HCT116 (cell line): ENCODE data around the gene C2. TPM values are rescaled to one million over a fixed set of nuclear protein-coding genes. Genes with fewer than 3 reads are reported as not detected.

Experiments
- ATAC-seq: fragments of 200-7000 bp; cut with Tn5 transposase; 2 replicates; pipeline ENCODE4 v1.9.1; 2020; ENCODE audit warnings: mild to moderate bottlenecking, moderate library complexity
- BruUV-seq: library from RNA; stranded (reverse); fragments of 400-500 nt; replicated peaks from 2 replicates; lab custom pipeline; 2021; lab: Mats Ljungman, UMichigan
- CTCF ChIA-PET: fragments of 300-600 bp; sonication (Branson Sonifier 250); formaldehyde crosslinking; loops from one replicate; lab custom pipeline; 2021; ENCODE audit warnings: antibody characterized with exemption; lab: Charles Lee
- POLR2A ChIA-PET: fragments of 300-600, 350-600 bp; sonication (Branson Sonifier 250); formaldehyde crosslinking; loops from one replicate; lab custom pipeline; 2021; ENCODE audit warnings: antibody characterized with exemption; lab: Charles Lee
- RAD21 ChIA-PET, 2 experiments: fragments of 300-600 bp; sonication (Branson Sonifier 250); formaldehyde crosslinking; loops; one replicate each; lab custom pipeline; 2023; ENCODE audit warnings: low total read pairs in 2 of 2; ENCODE audit not compliant: uncharacterized antibody in 2 of 2, unreplicated experiment in 2 of 2, low non-redundant PET in 1 of 2; lab: Charles Lee
- DNase-seq: peaks from one replicate; pipeline ENCODE4 v3.0.0-alpha.2; 2010; ENCODE audit warnings: low read depth, low spot score
- H2AFZ ChIP-seq: fragments of 200-600 bp; shearing (Covaris generic), sonication (generic); 2 replicates; pipeline ENCODE4 v1.6.1; 2017; ENCODE audit warnings: low read depth, mixed run types, mixed read lengths, antibody characterized with exemption, low read length; ENCODE audit not compliant: poor library complexity, severe bottlenecking
- H3K27ac ChIP-seq: 2 replicates; pipeline ENCODE4 v1.5.1; 2012; ENCODE audit warnings: low read depth, low read length
- H3K27me3 ChIP-seq: fragments of 200-600 bp; sonication (generic); 2 replicates; pipeline ENCODE4 v1.6.1; 2016; ENCODE audit warnings: mixed run types, low read length, mixed read lengths; ENCODE audit not compliant: insufficient read depth
- H3K36me3 ChIP-seq, 2 experiments: fragments of 200-500 bp in 1 of 2; fragments of 200-600 bp in 1 of 2; sonication (Bioruptor generic) in 1 of 2; sonication (generic) in 1 of 2; 2 replicates each; pipeline versions ENCODE4 v1.5.1 to v1.6.1; 2014 to 2016; ENCODE audit warnings: low read length in 2 of 2, inconsistent platforms in 1 of 2, mixed read lengths in 1 of 2, mixed run types in 1 of 2; ENCODE audit not compliant: insufficient read depth in 2 of 2, control insufficient read depth in 1 of 2
- H3K4me1 ChIP-seq, 2 experiments: fragments of 200-600 bp in 1 of 2; sonication (generic) in 1 of 2; 2 replicates each; pipeline versions ENCODE4 v1.5.1 to v1.6.1; 2012 to 2017; ENCODE audit warnings: low read length in 2 of 2, inconsistent platforms in 1 of 2, mild to moderate bottlenecking in 1 of 2, mixed read lengths in 1 of 2, mixed run types in 1 of 2, moderate library complexity in 1 of 2; ENCODE audit not compliant: insufficient read depth in 2 of 2, control insufficient read depth in 1 of 2
- H3K4me2 ChIP-seq: fragments of 200-600 bp; sonication (generic); 2 replicates; pipeline ENCODE4 v1.6.1; 2017; ENCODE audit warnings: mixed run types, low read length, mixed read lengths
- H3K4me3 ChIP-seq, 2 experiments: fragments of 200-600 bp in 1 of 2; sonication (generic) in 1 of 2; replicated peaks in 1 of 2; 2 replicates each; pipeline ENCODE4 v1.5.1; 2011 to 2016; ENCODE audit warnings: low read length in 2 of 2, control low read depth in 1 of 2, low read depth in 1 of 2, mild to moderate bottlenecking in 1 of 2, mixed read lengths in 1 of 2, mixed run types in 1 of 2
- H3K79me2 ChIP-seq: fragments of 200-600 bp; sonication (generic); 2 replicates; pipeline ENCODE4 v1.6.1; 2017; ENCODE audit warnings: mild to moderate bottlenecking, mixed run types, low read length, moderate library complexity, mixed read lengths; ENCODE audit not compliant: insufficient read depth
- H3K9ac ChIP-seq: fragments of 200-600 bp; sonication (generic); 2 replicates; pipeline ENCODE4 v1.6.1; 2016; ENCODE audit warnings: low read length, mixed read lengths
- H3K9me2 ChIP-seq: fragments of 200-600 bp; sonication (generic), shearing (Covaris generic); 2 replicates; pipeline ENCODE4 v1.6.1; 2017; ENCODE audit warnings: mixed run types, mild to moderate bottlenecking, moderate library complexity; ENCODE audit not compliant: insufficient read depth
- H3K9me3 ChIP-seq, 2 experiments: fragments of 200-500 bp in 1 of 2; fragments of 200-600 bp in 1 of 2; sonication (Bioruptor generic) in 1 of 2; sonication (generic) in 1 of 2; 2 replicates each; pipeline ENCODE4 v1.6.1; 2014 to 2017; ENCODE audit warnings: low read length in 2 of 2, mixed read lengths in 2 of 2, inconsistent platforms in 1 of 2, low read depth in 1 of 2, mild to moderate bottlenecking in 1 of 2, mixed run types in 1 of 2, moderate library complexity in 1 of 2; ENCODE audit not compliant: control insufficient read depth in 1 of 2, insufficient read depth in 1 of 2
- H4K20me1 ChIP-seq: fragments of 200-600 bp; sonication (generic), shearing (Covaris generic); 2 replicates; pipeline ENCODE4 v1.6.1; 2017; ENCODE audit warnings: mixed run types, mild to moderate bottlenecking, moderate library complexity; ENCODE audit not compliant: insufficient read depth
- ATF3 ChIP-seq: IDR thresholded peaks from 2 replicates; pipeline ENCODE4 v1.6.1; 2012
- CBX3 ChIP-seq: IDR thresholded peaks from 2 replicates; pipeline ENCODE4 v1.6.1; 2012; ENCODE audit warnings: low read depth
- CEBPB ChIP-seq: IDR thresholded peaks from 2 replicates; pipeline ENCODE4 v1.6.1; 2012; ENCODE audit warnings: low read depth
- CTCF ChIP-seq, 3 experiments: fragments of 200-600 bp in 1 of 3; sonication (generic) in 1 of 3; IDR thresholded peaks in 2 of 3; conservative IDR thresholded peaks in 1 of 3; 2 replicates each; pipeline ENCODE4 v1.5.1; 2012 to 2017; ENCODE audit warnings: low read depth in 2 of 3, low read length in 2 of 3, antibody characterized with exemption in 1 of 3, borderline replicate concordance in 1 of 3, control low read depth in 1 of 3, mild to moderate bottlenecking in 1 of 3, mixed read lengths in 1 of 3, mixed run types in 1 of 3, moderate library complexity in 1 of 3; ENCODE audit not compliant: insufficient read depth in 1 of 3
- EGR1 ChIP-seq: IDR thresholded peaks from 2 replicates; pipeline ENCODE4 v1.6.1; 2012; ENCODE audit warnings: low read depth
- ELF1 ChIP-seq: IDR thresholded peaks from 2 replicates; pipeline ENCODE4 v1.6.1; 2012; ENCODE audit warnings: low read depth, borderline replicate concordance
- EZH2 ChIP-seq: fragments of 200-600 bp; sonication (generic); IDR thresholded peaks from 2 replicates; pipeline ENCODE4 v1.6.1; 2017; ENCODE audit warnings: antibody characterized with exemption, mixed run types
- EZH2phosphoT487 ChIP-seq: fragments of 200-600 bp; IDR thresholded peaks from 2 replicates; pipeline ENCODE4 v1.6.1; 2018; ENCODE audit warnings: antibody characterized with exemption, borderline replicate concordance
- FOSL1 ChIP-seq: IDR thresholded peaks from 2 replicates; pipeline ENCODE4 v1.6.1; 2012; ENCODE audit warnings: low read depth
- POLR2A ChIP-seq: IDR thresholded peaks from 2 replicates; pipeline ENCODE4 v1.7.0; 2011; ENCODE audit warnings: borderline replicate concordance; ENCODE audit not compliant: insufficient read depth, insufficient read length; ENCODE audit errors: extremely low read depth
- POLR2AphosphoS5 ChIP-seq: IDR thresholded peaks from 2 replicates; pipeline ENCODE4 v1.6.1; 2011; ENCODE audit warnings: mild to moderate bottlenecking, low read depth, low read length, moderate library complexity
- RAD21 ChIP-seq: IDR thresholded peaks from 2 replicates; pipeline ENCODE4 v1.6.1; 2012; ENCODE audit warnings: low read depth, mild to moderate bottlenecking
- REST ChIP-seq: IDR thresholded peaks from 2 replicates; pipeline ENCODE4 v1.6.1; 2012; ENCODE audit warnings: low read depth
- SIN3A ChIP-seq: IDR thresholded peaks from 2 replicates; pipeline ENCODE4 v1.6.1; 2012; ENCODE audit warnings: low read depth
- SP1 ChIP-seq: IDR thresholded peaks from 2 replicates; pipeline ENCODE4 v1.6.1; 2012; ENCODE audit warnings: low read depth
- TCF7L2 ChIP-seq: IDR thresholded peaks from 2 replicates; pipeline ENCODE4 v1.7.0; 2011; ENCODE audit warnings: borderline replicate concordance, inconsistent platforms; ENCODE audit not compliant: insufficient read depth, insufficient read length; ENCODE audit errors: extremely low read depth
- YY1 ChIP-seq: IDR thresholded peaks from 2 replicates; pipeline ENCODE4 v1.6.1; 2011; ENCODE audit warnings: low read length, low read depth, moderate library complexity, mild to moderate bottlenecking; ENCODE audit not compliant: insufficient replicate concordance; ENCODE audit errors: extremely low read depth
- ZNF274 ChIP-seq: fragments of 200-500 bp; sonication (Bioruptor generic); IDR thresholded peaks from 2 replicates; pipeline ENCODE4 v1.6.1; 2014; ENCODE audit warnings: mild to moderate bottlenecking, low read depth, low read length, inconsistent platforms
- intact Hi-C: fragments of 100-400 bp; cut with micrococcal nuclease; formaldehyde crosslinking; loops from 2 replicates; pipeline ENCODE4 v1.10.0; 2022
- total RNA-seq: library from RNA; stranded (reverse); gene quantifications from one replicate; pipeline ENCODE4 v1.2.1, GENCODE V29; 2021; ENCODE audit not compliant: unreplicated experiment

Gene C2
- total RNA-seq, 1 experiment from 2014 or later = 3.1 TPM

DNA sequence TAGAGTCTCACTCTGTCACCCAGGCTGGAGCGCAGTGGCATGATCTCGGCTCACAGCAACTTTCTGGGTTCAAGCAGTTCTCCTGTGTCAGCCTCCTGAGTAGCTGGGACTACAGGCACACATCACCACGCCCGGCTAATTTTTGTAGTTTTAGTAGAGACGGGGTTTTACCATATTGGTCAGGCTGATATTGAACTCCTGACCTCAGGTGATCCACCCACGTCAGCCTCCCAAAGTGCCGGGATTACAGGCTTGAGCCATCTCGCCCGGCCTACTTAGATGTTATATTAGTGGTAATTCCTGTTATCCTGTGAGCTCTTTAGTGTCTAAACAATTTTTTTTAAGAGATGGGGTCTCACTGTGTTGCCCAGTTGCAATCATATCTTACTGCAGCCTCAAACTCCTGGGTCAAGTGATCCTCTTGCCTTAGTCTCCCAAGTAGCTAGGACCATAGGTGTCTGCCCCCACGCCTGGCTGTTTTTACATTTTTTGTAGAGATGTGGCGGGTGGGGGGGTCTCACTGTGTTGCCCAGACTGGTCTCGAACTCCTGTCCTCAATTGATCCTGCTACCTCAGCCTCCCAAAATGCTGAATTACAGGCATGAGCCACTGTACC is 50.4 kb downstream of the C2 start:
- TF ChIP-seq FOSL1 = no peak
- no peak for TF ChIP-seq REST
- TF ChIP-seq RAD21 = no peak
- no peak for TF ChIP-seq ZNF274
- TF ChIP-seq EGR1 = no peak
- TF ChIP-seq ATF3 = no peak
- TF ChIP-seq SP1 = no peak
- TF ChIP-seq CTCF (IDR thresholded peaks at IDR 0.05 in 2 of 3, conservative IDR thresholded peaks at IDR 0.05 in 1 of 3; ENCODE audit: borderline replicate concordance in 1 of 3, insufficient read depth in 1 of 3, low read depth in 2 of 3, low read length in 2 of 3) = no peak
- TF ChIP-seq POLR2A = no peak
- TF ChIP-seq CEBPB = no peak
- no peak for TF ChIP-seq SIN3A
- no peak for TF ChIP-seq POLR2AphosphoS5
- TF ChIP-seq YY1 = no peak
- no peak for TF ChIP-seq ELF1
- no peak for TF ChIP-seq EZH2phosphoT487
- no peak for TF ChIP-seq TCF7L2
- no peak for TF ChIP-seq CBX3
- no peak for TF ChIP-seq EZH2
- ChIA-PET RAD21 (no interaction called here), POLR2A (no interaction called here), CTCF (no interaction called here)
- intact Hi-C loops = no loop called here
- no TSS peak for BruUV-seq
- ATAC-seq (no peak), DNase-seq (no peak)
- Histone ChIP-seq H3K4me1 (peaks cover 4 to 8% of the 10 kb centered on the region in 2 experiments; a peak in 2 of 4 replicates), H3K9me2 (no peaks in the 10 kb centered on the region), H2AFZ (no peak overlapping the region), H3K79me2 (peaks cover 14% of the 10 kb centered on the region), H3K9ac (no peak overlapping the region), H3K4me2 (no peak overlapping the region), H3K9me3 (no peaks in the 10 kb centered on the region), H3K27me3 (no peaks in the 10 kb centered on the region), H3K4me3 (no peak overlapping the region), H3K36me3 (no peaks in the 10 kb centered on the region), H3K27ac (no peak overlapping the region), H4K20me1 (no peaks in the 10 kb centered on the region)
